Measurements from ENCODE around the gene NNT.
"Not testable (repeated sequence)": the region's sequence is repeated elsewhere in the genome, so short reads cannot be mapped to it uniquely, and the experiment has no call there.

Gene NNT

GRCh38 chr5:43677253-43677652, 74.3 kb downstream of the NNT start:
- Mint-ChIP-seq H3K36me3 (ENCODE audit: low read depth) (peaks cover 34% of the 10 kb centered on the region), H3K9me3 (no peaks in the 10 kb centered on the region), H3K27me3 (no peaks in the 10 kb centered on the region), H3K4me1 (ENCODE audit: low read depth) (no peaks in the 10 kb centered on the region), H3K27ac (no peak overlapping the region), H3K4me3 (no peak overlapping the region)
- intact Hi-C loops (cut with micrococcal nuclease): no loop called here

GRCh38 chr5:43679214-43679613, 76.2 kb downstream of the NNT start:
- Mint-ChIP-seq H3K27ac (no peak overlapping the region), H3K36me3 (ENCODE audit: low read depth) (peaks cover 39% of the 10 kb centered on the region), H3K9me3 (no peaks in the 10 kb centered on the region), H3K4me3 (no peak overlapping the region), H3K27me3 (no peaks in the 10 kb centered on the region), H3K4me1 (ENCODE audit: low read depth) (no peaks in the 10 kb centered on the region)
- intact Hi-C loops (cut with micrococcal nuclease): no loop called here

GRCh38 chr5:43680286-43680685, 77.3 kb downstream of the NNT start:
- H3K4me3 Mint-ChIP-seq: no peak overlapping the region
- no peaks in the 10 kb centered on the region for H3K27me3 Mint-ChIP-seq
- peaks cover 43% of the 10 kb centered on the region for H3K36me3 Mint-ChIP-seq (ENCODE audit: low read depth)
- no peaks in the 10 kb centered on the region for H3K9me3 Mint-ChIP-seq
- H3K4me1 Mint-ChIP-seq (ENCODE audit: low read depth): no peaks in the 10 kb centered on the region
- H3K27ac Mint-ChIP-seq: no peak overlapping the region
- intact Hi-C loops (cut with micrococcal nuclease): no loop called here

GRCh38 chr5:43683884-43684471, 81.0 kb downstream of the NNT start:
- H3K36me3 Mint-ChIP-seq (ENCODE audit: low read depth): peaks cover 56% of the 10 kb centered on the region
- intact Hi-C loops (cut with micrococcal nuclease): no loop called here

GRCh38 chr5:43685252-43685950, 82.4 kb downstream of the NNT start:
- no peak overlapping the region for H3K4me3 Mint-ChIP-seq
- H3K4me1 Mint-ChIP-seq (ENCODE audit: low read depth): no peaks in the 10 kb centered on the region
- no peak overlapping the region for H3K27ac Mint-ChIP-seq
- no peaks in the 10 kb centered on the region for H3K9me3 Mint-ChIP-seq
- H3K36me3 Mint-ChIP-seq (ENCODE audit: low read depth): peaks cover 58% of the 10 kb centered on the region
- H3K27me3 Mint-ChIP-seq: no peaks in the 10 kb centered on the region
- intact Hi-C loops (cut with micrococcal nuclease): no loop called here

More at GRCh38 chr5:43683884-43684471, 81.0 kb downstream of the NNT start:
- Mint-ChIP-seq H3K4me3 (no peak overlapping the region), H3K27me3 (no peaks in the 10 kb centered on the region), H3K9me3 (no peaks in the 10 kb centered on the region), H3K4me1 (ENCODE audit: low read depth) (no peaks in the 10 kb centered on the region), H3K27ac (no peak overlapping the region)

GRCh38 chr5:43687275-43687674, 84.3 kb downstream of the NNT start:
- Mint-ChIP-seq H3K4me3 (no peak overlapping the region), H3K27me3 (no peaks in the 10 kb centered on the region), H3K9me3 (no peaks in the 10 kb centered on the region), H3K4me1 (ENCODE audit: low read depth) (no peaks in the 10 kb centered on the region), H3K36me3 (ENCODE audit: low read depth) (peaks cover 63% of the 10 kb centered on the region), H3K27ac (no peak overlapping the region)
- intact Hi-C loops (cut with micrococcal nuclease): no loop called here

GRCh38 chr5:43691275-43691674, 88.3 kb downstream of the NNT start:
- H3K4me1 Mint-ChIP-seq (ENCODE audit: low read depth): no peaks in the 10 kb centered on the region
- no peak overlapping the region for H3K4me3 Mint-ChIP-seq
- H3K36me3 Mint-ChIP-seq (ENCODE audit: low read depth): peaks cover 76% of the 10 kb centered on the region
- H3K27me3 Mint-ChIP-seq: no peaks in the 10 kb centered on the region
- no peak overlapping the region for H3K27ac Mint-ChIP-seq
- intact Hi-C loops (cut with micrococcal nuclease): no loop called here
- peaks cover 24% of the 10 kb centered on the region for H3K9me3 Mint-ChIP-seq

- Mint-ChIP-seq H3K9me3 (peaks cover 24% of the 10 kb centered on the region), H3K4me3 (no peak overlapping the region), H3K4me1 (ENCODE audit: low read depth) (no peaks in the 10 kb centered on the region), H3K27ac (no peak overlapping the region), H3K36me3 (ENCODE audit: low read depth) (peaks cover 80% of the 10 kb centered on the region), H3K27me3 (no peaks in the 10 kb centered on the region)
- intact Hi-C loops (cut with micrococcal nuclease): no loop called here
Observed at GRCh38 chr5:43691893-43692292, 88.9 kb downstream of the NNT start.

- Mint-ChIP-seq H3K4me1 (ENCODE audit: low read depth) (no peaks in the 10 kb centered on the region), H3K36me3 (ENCODE audit: low read depth) (peaks cover 82% of the 10 kb centered on the region), H3K9me3 (peaks cover 24% of the 10 kb centered on the region), H3K27ac (no peak overlapping the region), H3K27me3 (no peaks in the 10 kb centered on the region), H3K4me3 (no peak overlapping the region)
- intact Hi-C loops (cut with micrococcal nuclease): no loop called here
Observed at GRCh38 chr5:43693411-43693810, 90.4 kb downstream of the NNT start.

GRCh38 chr5:43694027-43694426, 91.0 kb downstream of the NNT start:
- no peaks in the 10 kb centered on the region for H3K27me3 Mint-ChIP-seq
- H3K4me3 Mint-ChIP-seq: no peak overlapping the region
- intact Hi-C loops (cut with micrococcal nuclease): no loop called here
- H3K36me3 Mint-ChIP-seq (ENCODE audit: low read depth): peaks cover 76% of the 10 kb centered on the region
- no peak overlapping the region for H3K27ac Mint-ChIP-seq
- no peaks in the 10 kb centered on the region for H3K4me1 Mint-ChIP-seq (ENCODE audit: low read depth)
- H3K9me3 Mint-ChIP-seq: peaks cover 24% of the 10 kb centered on the region

GRCh38 chr5:43696444-43696843, 93.5 kb downstream of the NNT start:
- Mint-ChIP-seq H3K36me3 (ENCODE audit: low read depth) (peaks cover 66% of the 10 kb centered on the region), H3K9me3 (peaks cover 24% of the 10 kb centered on the region)
- H3K4me3 Mint-ChIP-seq; H3K27me3 Mint-ChIP-seq; H3K4me1 Mint-ChIP-seq (ENCODE audit: low read depth); intact Hi-C loops (cut with micrococcal nuclease); H3K27ac Mint-ChIP-seq: not testable (repeated sequence)

- Mint-ChIP-seq H3K27me3 (no peaks in the 10 kb centered on the region), H3K4me1 (ENCODE audit: low read depth) (no peaks in the 10 kb centered on the region), H3K4me3 (no peak overlapping the region), H3K36me3 (ENCODE audit: low read depth) (peaks cover 64% of the 10 kb centered on the region), H3K27ac (no peak overlapping the region), H3K9me3 (peaks cover 13% of the 10 kb centered on the region)
- intact Hi-C loops (cut with micrococcal nuclease): no loop called here
Observed at GRCh38 chr5:43699910-43700309, 96.9 kb downstream of the NNT start.

- H3K36me3 Mint-ChIP-seq (ENCODE audit: low read depth): peaks cover 64% of the 10 kb centered on the region
- intact Hi-C loops (cut with micrococcal nuclease): no loop called here
- H3K4me1 Mint-ChIP-seq (ENCODE audit: low read depth): no peaks in the 10 kb centered on the region
- H3K9me3 Mint-ChIP-seq: peaks cover 7% of the 10 kb centered on the region
- H3K4me3 Mint-ChIP-seq: no peak overlapping the region
- no peaks in the 10 kb centered on the region for H3K27me3 Mint-ChIP-seq
- no peak overlapping the region for H3K27ac Mint-ChIP-seq
Observed at GRCh38 chr5:43700601-43701000, 97.6 kb downstream of the NNT start.

- Mint-ChIP-seq H3K27ac (no peak overlapping the region), H3K27me3 (no peaks in the 10 kb centered on the region), H3K36me3 (ENCODE audit: low read depth) (peaks cover 61% of the 10 kb centered on the region), H3K9me3 (peaks cover under 1% of the 10 kb centered on the region), H3K4me1 (ENCODE audit: low read depth) (no peaks in the 10 kb centered on the region), H3K4me3 (no peak overlapping the region)
- intact Hi-C loops (cut with micrococcal nuclease): no loop called here
Observed at GRCh38 chr5:43701227-43701626, 98.2 kb downstream of the NNT start.

- no peak overlapping the region for H3K4me3 Mint-ChIP-seq
- intact Hi-C loops (cut with micrococcal nuclease): no loop called here
- H3K4me1 Mint-ChIP-seq (ENCODE audit: low read depth): no peaks in the 10 kb centered on the region
- no peaks in the 10 kb centered on the region for H3K9me3 Mint-ChIP-seq
- peaks cover 57% of the 10 kb centered on the region for H3K36me3 Mint-ChIP-seq (ENCODE audit: low read depth)
- no peak overlapping the region for H3K27ac Mint-ChIP-seq
- H3K27me3 Mint-ChIP-seq: no peaks in the 10 kb centered on the region
Observed at GRCh38 chr5:43702293-43702692, 99.3 kb downstream of the NNT start.
